Measurements from ENCODE around the gene MRPL49.
"Not testable (repeated sequence)": the region's sequence is repeated elsewhere in the genome, so short reads cannot be mapped to it uniquely, and the experiment has no call there.

The MRPL49 gene

GRCh38 chr11:65115361-65116082, 6.6 kb upstream of the MRPL49 start:
- no peak overlapping the region for H3K4me3 ChIP-seq (ENCODE audit: low read length)
- DNase-seq (ENCODE audit: low read depth, low spot score): no peak

GRCh38 chr11:65116370-65117205, 5.5 kb upstream of the MRPL49 start:
- H3K4me3 ChIP-seq (ENCODE audit: low read length): peak overlapping the region; percentile 82
- DNase-seq (ENCODE audit: low read depth, low spot score): no peak

- DNase-seq (ENCODE audit: low read depth, low spot score): peak; percentile 98
Measured at GRCh38 chr11:65117206-65118096, 4.7 kb upstream of the MRPL49 start, which contains the start of gene ZNHIT2. TSS of gene ZNHIT2 (minus strand) at chr11:65117701. CDS start at chr11:65117653, 48 bp downstream.

GRCh38 chr11:65118097-65118837, 3.9 kb upstream of the MRPL49 start:
- no peak for DNase-seq (ENCODE audit: low read depth, low spot score)
- H3K4me3 ChIP-seq (ENCODE audit: low read length): peak overlapping the region; percentile 18; the same call in 1 of the 2 replicates

More at GRCh38 chr11:65117206-65118096, 4.7 kb upstream of the MRPL49 start, which contains the start of gene ZNHIT2:
- peak within 1 kb of the TSS; percentile 82 for H3K4me3 ChIP-seq (ENCODE audit: low read length)

- not testable (repeated sequence) for H3K4me3 ChIP-seq (ENCODE audit: low read length); DNase-seq (ENCODE audit: low read depth, low spot score)
Measured at GRCh38 chr11:65118891-65119669, 3.0 kb upstream of the MRPL49 start.

- DNase-seq (ENCODE audit: low read depth, low spot score): no peak
- H3K4me3 ChIP-seq (ENCODE audit: low read length): no peak overlapping the region
Measured at GRCh38 chr11:65119670-65119995, 2.5 kb upstream of the MRPL49 start.

- H3K4me3 ChIP-seq (ENCODE audit: low read length): peak overlapping the region; percentile 100
- DNase-seq (ENCODE audit: low read depth, low spot score): no peak
Measured at GRCh38 chr11:65120831-65121230, 1.3 kb upstream of the MRPL49 start.

- DNase-seq (ENCODE audit: low read depth, low spot score): no peak
Measured at GRCh38 chr11:65121447-65121864, 665 bp upstream of the MRPL49 start.

GRCh38 chr11:65124480-65125196, 2.5 kb downstream of the MRPL49 start:
- no peak overlapping the region for H3K4me3 ChIP-seq (ENCODE audit: low read length)

More at GRCh38 chr11:65121447-65121864, 665 bp upstream of the MRPL49 start:
- H3K4me3 ChIP-seq (ENCODE audit: low read length): peak overlapping the region; percentile 100

GRCh38 chr11:65125197-65126056, 3.3 kb downstream of the MRPL49 start:
- DNase-seq (ENCODE audit: low read depth, low spot score): no peak
- no peak overlapping the region for H3K4me3 ChIP-seq (ENCODE audit: low read length)

More at GRCh38 chr11:65124480-65125196, 2.5 kb downstream of the MRPL49 start:
- no peak for DNase-seq (ENCODE audit: low read depth, low spot score)

- no peak overlapping the region for H3K4me3 ChIP-seq (ENCODE audit: low read length)
- DNase-seq (ENCODE audit: low read depth, low spot score): no peak
Measured at GRCh38 chr11:65126624-65127274, 4.6 kb downstream of the MRPL49 start.

- H3K4me3 ChIP-seq (ENCODE audit: low read length): no peak overlapping the region
- DNase-seq (ENCODE audit: low read depth, low spot score): no peak
Measured at GRCh38 chr11:65127473-65128181, 5.5 kb downstream of the MRPL49 start.

- no peak for DNase-seq (ENCODE audit: low read depth, low spot score)
- H3K4me3 ChIP-seq (ENCODE audit: low read length): no peak overlapping the region
Measured at GRCh38 chr11:65128182-65129145, 6.3 kb downstream of the MRPL49 start.

Measured in Jurkat, Clone E6-1 (cell line).